HG02759 (cell line): ENCODE results near the gene MEIS2.

Experiments
- ATAC-seq: cut with Tn5 transposase; IDR thresholded peaks from one replicate; pipeline ENCODE4 v1.9.1; 2021; ENCODE audit warnings: mild to moderate bottlenecking, moderate library complexity; ENCODE audit not compliant: unreplicated experiment

The MEIS2 gene

GRCh38 chr15:36841193-36841592 is 259.2 kb downstream of the MEIS2 start:
- no peak for ATAC-seq
